GM23338 (cell line): Measurements from ENCODE around the gene FOXF1.

Experiments
- CREB1 ChIP-seq: fragments of 250-450 bp; sonication (Bioruptor Pico); IDR thresholded peaks from 2 replicates; pipeline ENCODE4 v1.5.0; 2020; ENCODE audit warnings: low read depth, mild to moderate bottlenecking, moderate library complexity
- EZH2 ChIP-seq: fragments of 200-600 bp; sonication (generic); IDR thresholded peaks from one replicate; pipeline ENCODE4 v1.8.0; 2017; ENCODE audit warnings: antibody characterized with exemption, mild to moderate bottlenecking, low read depth; ENCODE audit not compliant: unreplicated experiment
- EZH2phosphoT487 ChIP-seq: fragments of 200-600 bp; sonication (generic); IDR thresholded peaks from one replicate; pipeline ENCODE4 v1.8.1; 2018; ENCODE audit warnings: antibody characterized with exemption; ENCODE audit not compliant: unreplicated experiment
- POLR2AphosphoS5 ChIP-seq: IDR thresholded peaks from 2 replicates; pipeline ENCODE4 v1.6.1; 2016; ENCODE audit warnings: antibody characterized with exemption, low read depth
- REST ChIP-seq: IDR thresholded peaks from one replicate; pipeline ENCODE4 v1.6.1; 2018; ENCODE audit warnings: antibody characterized with exemption; ENCODE audit not compliant: unreplicated experiment
- STAT1 ChIP-seq: IDR thresholded peaks from one replicate; pipeline ENCODE4 v1.6.1; 2016; ENCODE audit warnings: antibody characterized with exemption; ENCODE audit not compliant: unreplicated experiment
- ZNF114 ChIP-seq: fragments of 250-450 bp; sonication (Bioruptor Pico); IDR thresholded peaks from 2 replicates; pipeline ENCODE4 v1.5.0; 2020; ENCODE audit warnings: mild to moderate bottlenecking, moderate library complexity
- ZNF331 ChIP-seq: fragments of 250-450 bp; sonication (Bioruptor Pico); IDR thresholded peaks from 2 replicates; pipeline ENCODE4 v1.5.0; 2020; ENCODE audit warnings: low read depth, mild to moderate bottlenecking, moderate library complexity
- TF ChIP-seq, protein P1 (sequence below), 2 experiments: fragments of 200-600 bp in 1 of 2; sonication (generic) in 1 of 2; conservative IDR thresholded peaks; 2 replicates each; pipeline versions ENCODE4 v1.5.1 to v1.6.1; 2016 to 2017; ENCODE audit warnings: antibody characterized with exemption in 2 of 2, low read depth in 2 of 2, mild to moderate bottlenecking in 2 of 2, moderate library complexity in 1 of 2

DNA sequence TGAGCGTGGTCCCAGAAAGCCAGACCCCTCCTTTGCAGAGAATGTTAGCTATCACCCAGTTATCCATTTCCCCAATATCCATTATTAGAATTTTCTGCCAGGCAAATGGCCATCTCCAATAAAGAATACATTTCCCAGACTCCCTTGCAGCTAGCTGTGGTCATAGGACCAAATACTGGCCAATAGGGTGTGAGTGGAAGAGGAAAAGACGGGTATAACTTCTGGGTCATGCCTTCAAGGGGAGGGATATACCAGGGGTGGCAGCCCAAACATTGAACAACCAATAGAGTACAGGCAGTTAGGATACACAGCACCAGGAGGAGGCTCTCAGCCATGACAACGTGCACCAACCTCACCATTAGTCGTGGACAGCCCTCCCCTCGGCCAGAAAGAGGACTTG, 26.1 kb upstream of the FOXF1 start:
- TF ChIP-seq EZH2 (no peak), CREB1 (CRISPR knock-in tag) (no peak), EZH2phosphoT487 (no peak), STAT1 (no peak), ZNF331 (no peak), REST (no peak), POLR2AphosphoS5 (no peak), ZNF114 (CRISPR knock-in tag) (no peak)
- TF ChIP-seq, protein P1, sequence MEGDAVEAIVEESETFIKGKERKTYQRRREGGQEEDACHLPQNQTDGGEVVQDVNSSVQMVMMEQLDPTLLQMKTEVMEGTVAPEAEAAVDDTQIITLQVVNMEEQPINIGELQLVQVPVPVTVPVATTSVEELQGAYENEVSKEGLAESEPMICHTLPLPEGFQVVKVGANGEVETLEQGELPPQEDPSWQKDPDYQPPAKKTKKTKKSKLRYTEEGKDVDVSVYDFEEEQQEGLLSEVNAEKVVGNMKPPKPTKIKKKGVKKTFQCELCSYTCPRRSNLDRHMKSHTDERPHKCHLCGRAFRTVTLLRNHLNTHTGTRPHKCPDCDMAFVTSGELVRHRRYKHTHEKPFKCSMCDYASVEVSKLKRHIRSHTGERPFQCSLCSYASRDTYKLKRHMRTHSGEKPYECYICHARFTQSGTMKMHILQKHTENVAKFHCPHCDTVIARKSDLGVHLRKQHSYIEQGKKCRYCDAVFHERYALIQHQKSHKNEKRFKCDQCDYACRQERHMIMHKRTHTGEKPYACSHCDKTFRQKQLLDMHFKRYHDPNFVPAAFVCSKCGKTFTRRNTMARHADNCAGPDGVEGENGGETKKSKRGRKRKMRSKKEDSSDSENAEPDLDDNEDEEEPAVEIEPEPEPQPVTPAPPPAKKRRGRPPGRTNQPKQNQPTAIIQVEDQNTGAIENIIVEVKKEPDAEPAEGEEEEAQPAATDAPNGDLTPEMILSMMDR (conservative IDR thresholded peaks at IDR 0.05; ENCODE audit: low read depth in 2 of 2): no peak
